ENCODE data around the gene MAPK12. TPM values are rescaled to one million over a fixed set of nuclear protein-coding genes. Genes with fewer than 3 reads are reported as not detected.

Gene MAPK12
- polyA plus RNA-seq, 1 donor from 2014 or later = 36.7 TPM

- Histone ChIP-seq H3K4me3 (ENCODE audit: low read length) (no peak overlapping the region), H3K27me3 (ENCODE audit: insufficient read depth, low read depth, low read length) (no peaks in the 10 kb centered on the region), H3K9ac (ENCODE audit: low read length) (no peak overlapping the region), H3K27ac (ENCODE audit: low read length) (no peak overlapping the region), H3K36me3 (ENCODE audit: insufficient read depth, low read length) (no peaks in the 10 kb centered on the region), H2AFZ (ENCODE audit: low read depth, low read length) (no peak overlapping the region), H3K79me2 (replicated peaks; ENCODE audit: insufficient read depth, low read length) (no peaks in the 10 kb centered on the region), H3K9me3 (ENCODE audit: low read length) (no peaks in the 10 kb centered on the region), H3K4me2 (ENCODE audit: low read length) (no peak overlapping the region), H3K9me2 (ENCODE audit: insufficient read depth, low read length) (no peaks in the 10 kb centered on the region), H3F3A (ENCODE audit: insufficient read depth, low read length, poor library complexity, severe bottlenecking) (no peaks in the 10 kb centered on the region), H4K20me1 (ENCODE audit: insufficient read depth) (no peaks in the 10 kb centered on the region)
- no peak for TF ChIP-seq POLR2AphosphoS5 (IDR thresholded peaks at IDR 0.05)
- TF ChIP-seq TAF1 (IDR thresholded peaks at IDR 0.05; ENCODE audit: low read depth) = no peak
- no peak for TF ChIP-seq REST (IDR thresholded peaks at IDR 0.05; ENCODE audit: borderline replicate concordance)
- TF ChIP-seq EZH2 (IDR thresholded peaks at IDR 0.05; ENCODE audit: borderline replicate concordance, insufficient read depth, low read length, poor library complexity, severe bottlenecking) = no peak
- no peak for TF ChIP-seq MXI1 (conservative IDR thresholded peaks at IDR 0.05; ENCODE audit: poor library complexity, severe bottlenecking)
- TF ChIP-seq RAD21 (conservative IDR thresholded peaks at IDR 0.05) = no peak
- no peak for TF ChIP-seq CTCF (IDR thresholded peaks at IDR 0.05; ENCODE audit: poor library complexity, severe bottlenecking)
- TF ChIP-seq EP300 (conservative IDR thresholded peaks at IDR 0.05; ENCODE audit: poor library complexity, severe bottlenecking) = no peak
- no peak for TF ChIP-seq SMC3 (conservative IDR thresholded peaks at IDR 0.05; ENCODE audit: poor library complexity)
These were observed 52.3 kb downstream of the MAPK12 start for GRCh38 chr22:50208939-50209892.

GRCh38 chr22:50208430-50208938 lies 53.0 kb downstream of the MAPK12 start:
- no peak overlapping the region for H2AFZ ChIP-seq (ENCODE audit: low read depth, low read length)
- no peak overlapping the region for H3K9ac ChIP-seq (ENCODE audit: low read length)
- no peaks in the 10 kb centered on the region for H4K20me1 ChIP-seq (ENCODE audit: insufficient read depth)
- no peak overlapping the region for H3K27ac ChIP-seq (ENCODE audit: low read length)
- no peaks in the 10 kb centered on the region for H3K9me3 ChIP-seq (ENCODE audit: low read length)
- TF ChIP-seq EP300 (conservative IDR thresholded peaks at IDR 0.05; ENCODE audit: poor library complexity, severe bottlenecking) (no peak), RAD21 (conservative IDR thresholded peaks at IDR 0.05) (no peak), POLR2AphosphoS5 (IDR thresholded peaks at IDR 0.05) (no peak), CTCF (IDR thresholded peaks at IDR 0.05; ENCODE audit: poor library complexity, severe bottlenecking) (no peak), TAF1 (IDR thresholded peaks at IDR 0.05; ENCODE audit: low read depth) (no peak), REST (IDR thresholded peaks at IDR 0.05; ENCODE audit: borderline replicate concordance) (no peak), EZH2 (IDR thresholded peaks at IDR 0.05; ENCODE audit: borderline replicate concordance, insufficient read depth, low read length, poor library complexity, severe bottlenecking) (no peak), SMC3 (conservative IDR thresholded peaks at IDR 0.05; ENCODE audit: poor library complexity) (no peak)
- H3K4me2 ChIP-seq (ENCODE audit: low read length) = no peak overlapping the region
- H3K36me3 ChIP-seq (ENCODE audit: insufficient read depth, low read length) = peaks cover 5% of the 10 kb centered on the region
- H3K27me3 ChIP-seq (ENCODE audit: insufficient read depth, low read depth, low read length) = no peaks in the 10 kb centered on the region
- no peaks in the 10 kb centered on the region for H3K9me2 ChIP-seq (ENCODE audit: insufficient read depth, low read length)
- H3F3A ChIP-seq (ENCODE audit: insufficient read depth, low read length, poor library complexity, severe bottlenecking) = no peaks in the 10 kb centered on the region
- no peak overlapping the region for H3K4me3 ChIP-seq (ENCODE audit: low read length)
- H3K79me2 ChIP-seq (replicated peaks; ENCODE audit: insufficient read depth, low read length) = peaks cover 3% of the 10 kb centered on the region
